ENCODE measurements around the gene TBC1D30.

- no peak for TF ChIP-seq POLR2A (IDR thresholded peaks at IDR 0.05)
- no peak for TF ChIP-seq POLR2AphosphoS5 (IDR thresholded peaks at IDR 0.05)
- TF ChIP-seq CTCF (IDR thresholded peaks at IDR 0.05): no peak
Observed at GRCh38 chr12:64833928-64834327, 9.5 kb downstream of the TBC1D30 start.

Measured in gastroesophageal sphincter (tissue), 3 donors.